ENCODE results near the gene IL1F10. TPM values are rescaled to one million over a fixed set of nuclear protein-coding genes. Genes with fewer than 3 reads are reported as not detected.

Gene IL1F10
- total RNA-seq, 6 donors from 2014 or later = not detected

DNA sequence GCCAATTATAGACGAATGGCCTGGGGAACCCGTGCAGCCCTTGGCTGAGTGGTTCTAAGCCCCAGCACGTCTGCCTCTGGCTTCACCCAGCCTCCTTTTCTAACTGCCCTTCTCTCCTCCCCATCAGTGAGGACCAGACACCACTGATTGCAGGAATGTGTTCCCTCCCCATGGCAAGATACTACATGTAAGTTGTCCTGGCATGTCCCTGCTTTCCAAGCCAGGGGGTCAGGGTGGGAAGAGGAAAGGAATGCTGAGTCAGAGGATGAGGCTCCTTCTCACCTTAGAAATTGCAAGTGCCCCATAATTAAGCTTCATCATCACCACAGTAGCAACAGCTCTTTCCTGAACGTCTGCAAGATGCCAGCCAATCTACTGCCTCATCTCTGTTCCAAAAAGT is 4.8 kb downstream of the IL1F10 start:
- ATAC-seq (ENCODE audit: low FRiP score in 2 of 2) (no peak), DNase-seq (no peak)
- TF ChIP-seq, protein P1, sequence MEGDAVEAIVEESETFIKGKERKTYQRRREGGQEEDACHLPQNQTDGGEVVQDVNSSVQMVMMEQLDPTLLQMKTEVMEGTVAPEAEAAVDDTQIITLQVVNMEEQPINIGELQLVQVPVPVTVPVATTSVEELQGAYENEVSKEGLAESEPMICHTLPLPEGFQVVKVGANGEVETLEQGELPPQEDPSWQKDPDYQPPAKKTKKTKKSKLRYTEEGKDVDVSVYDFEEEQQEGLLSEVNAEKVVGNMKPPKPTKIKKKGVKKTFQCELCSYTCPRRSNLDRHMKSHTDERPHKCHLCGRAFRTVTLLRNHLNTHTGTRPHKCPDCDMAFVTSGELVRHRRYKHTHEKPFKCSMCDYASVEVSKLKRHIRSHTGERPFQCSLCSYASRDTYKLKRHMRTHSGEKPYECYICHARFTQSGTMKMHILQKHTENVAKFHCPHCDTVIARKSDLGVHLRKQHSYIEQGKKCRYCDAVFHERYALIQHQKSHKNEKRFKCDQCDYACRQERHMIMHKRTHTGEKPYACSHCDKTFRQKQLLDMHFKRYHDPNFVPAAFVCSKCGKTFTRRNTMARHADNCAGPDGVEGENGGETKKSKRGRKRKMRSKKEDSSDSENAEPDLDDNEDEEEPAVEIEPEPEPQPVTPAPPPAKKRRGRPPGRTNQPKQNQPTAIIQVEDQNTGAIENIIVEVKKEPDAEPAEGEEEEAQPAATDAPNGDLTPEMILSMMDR (IDR thresholded peaks at IDR 0.05) = no peak
- TF ChIP-seq EP300 (IDR thresholded peaks at IDR 0.05) (no peak), POLR2AphosphoS5 (IDR thresholded peaks at IDR 0.05) (no peak), POLR2A (IDR thresholded peaks at IDR 0.05) (no peak)
- no peaks in the 10 kb centered on the region for H3K36me3 ChIP-seq
- no peak overlapping the region for H3K27ac ChIP-seq
- H3K9me3 ChIP-seq = no peaks in the 10 kb centered on the region
- H3K4me3 ChIP-seq = no peak overlapping the region
- H3K27me3 ChIP-seq = no peaks in the 10 kb centered on the region
- WGBS, 2 donors = 49 to 73% methylated on average over 2 to 4 of the region's 4 CpGs
- peaks cover 0 to under 1% (median 0%) of the 10 kb centered on the region in 4 donors for H3K4me1 ChIP-seq

DNA sequence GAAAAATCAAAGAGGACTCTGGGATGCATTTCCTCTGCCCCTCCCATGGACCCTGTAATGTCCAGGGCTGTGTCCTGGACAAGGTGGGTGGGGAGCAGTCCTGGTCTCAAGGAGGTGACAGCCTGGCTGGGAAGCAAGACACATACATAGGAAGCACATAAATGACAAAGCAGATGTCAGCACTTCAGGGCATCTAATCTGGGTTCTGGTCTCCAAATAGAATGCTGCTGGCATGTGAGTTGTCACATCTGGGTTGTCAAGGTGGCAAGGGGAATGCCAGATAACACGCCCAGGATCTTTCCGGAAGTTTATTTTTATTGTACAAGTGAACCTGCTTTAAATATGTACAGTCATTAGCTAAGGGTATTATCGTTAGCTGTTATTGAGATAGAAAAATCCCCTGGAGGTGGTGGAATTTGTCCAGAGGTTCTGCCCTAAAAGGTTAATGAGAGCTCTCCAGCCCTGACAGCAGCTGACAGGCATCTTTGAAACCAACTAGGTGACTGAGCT is 5.6 kb downstream of the IL1F10 start:
- DNase-seq (no peak), ATAC-seq (ENCODE audit: low FRiP score in 2 of 2) (no peak)
- 26 to 35% methylated on average over 3 of the region's 3 CpGs for WGBS, 2 donors
- H3K4me3 ChIP-seq = no peak overlapping the region
- no peak for TF ChIP-seq EP300 (IDR thresholded peaks at IDR 0.05)
- TF ChIP-seq POLR2A (IDR thresholded peaks at IDR 0.05) = no peak
- TF ChIP-seq POLR2AphosphoS5 (IDR thresholded peaks at IDR 0.05) = no peak
- TF ChIP-seq, protein P1 (IDR thresholded peaks at IDR 0.05) = no peak
- no peak overlapping the region for H3K27ac ChIP-seq
- no peaks in the 10 kb centered on the region for H3K36me3 ChIP-seq
- no peaks in the 10 kb centered on the region for H3K27me3 ChIP-seq
- H3K4me1 ChIP-seq = peaks cover 0 to 5% (median 2%) of the 10 kb centered on the region in 4 donors
- no peaks in the 10 kb centered on the region for H3K9me3 ChIP-seq

DNA sequence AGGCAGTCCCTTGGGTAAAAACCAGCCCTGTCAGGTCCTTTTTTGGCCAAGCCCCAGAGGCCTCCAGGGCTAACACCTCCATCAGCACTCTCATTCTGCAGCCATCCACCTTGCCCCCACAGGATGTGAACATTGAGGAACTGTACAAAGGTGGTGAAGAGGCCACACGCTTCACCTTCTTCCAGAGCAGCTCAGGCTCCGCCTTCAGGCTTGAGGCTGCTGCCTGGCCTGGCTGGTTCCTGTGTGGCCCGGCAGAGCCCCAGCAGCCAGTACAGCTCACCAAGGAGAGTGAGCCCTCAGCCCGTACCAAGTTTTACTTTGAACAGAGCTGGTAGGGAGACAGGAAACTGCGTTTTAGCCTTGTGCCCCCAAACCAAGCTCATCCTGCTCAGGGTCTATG is 7.3 kb downstream of the IL1F10 start:
- TF ChIP-seq POLR2A (IDR thresholded peaks at IDR 0.05) (no peak), POLR2AphosphoS5 (IDR thresholded peaks at IDR 0.05) (no peak), EP300 (IDR thresholded peaks at IDR 0.05) (no peak)
- TF ChIP-seq, protein P1 (IDR thresholded peaks at IDR 0.05) = no peak
- no peak for ATAC-seq (ENCODE audit: low FRiP score in 2 of 2)
- H3K27me3 ChIP-seq = no peaks in the 10 kb centered on the region
- WGBS, 2 donors = 62 to 96% methylated on average over 4 to 5 of the region's 5 CpGs
- no peaks in the 10 kb centered on the region for H3K36me3 ChIP-seq
- no peak overlapping the region for H3K4me3 ChIP-seq
- peaks cover 0 to 8% (median 6%) of the 10 kb centered on the region in 4 donors for H3K4me1 ChIP-seq
- peak in 1 of 2 donors; percentile 42 for DNase-seq
- H3K27ac ChIP-seq = no peak overlapping the region
- H3K9me3 ChIP-seq = no peaks in the 10 kb centered on the region

DNA sequence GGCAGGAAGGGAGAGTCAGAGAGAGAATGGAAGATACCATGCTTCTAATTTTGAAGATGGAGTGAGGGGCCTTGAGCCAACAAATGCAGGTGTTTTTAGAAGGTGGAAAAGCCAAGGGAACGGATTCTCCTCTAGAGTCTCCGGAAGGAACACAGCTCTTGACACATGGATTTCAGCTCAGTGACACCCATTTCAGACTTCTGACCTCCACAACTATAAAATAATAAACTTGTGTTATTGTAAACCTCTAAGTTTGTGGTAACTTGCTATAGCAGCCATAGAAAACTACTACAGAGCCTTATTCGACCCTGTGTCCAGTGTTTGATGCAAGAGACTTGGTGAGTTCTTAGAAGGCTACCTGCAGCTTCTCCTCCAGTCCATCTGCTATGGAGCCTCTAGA is 7.8 kb downstream of the IL1F10 start:
- H3K4me3 ChIP-seq = no peak overlapping the region
- 88% methylated on average over 3 of the region's 3 CpGs for WGBS, 2 donors
- ATAC-seq (ENCODE audit: low FRiP score in 2 of 2) (no peak), DNase-seq (no peak)
- H3K27me3 ChIP-seq = no peaks in the 10 kb centered on the region
- TF ChIP-seq POLR2A (IDR thresholded peaks at IDR 0.05) = no peak
- no peak for TF ChIP-seq EP300 (IDR thresholded peaks at IDR 0.05)
- TF ChIP-seq, protein P1 (IDR thresholded peaks at IDR 0.05) = no peak
- TF ChIP-seq POLR2AphosphoS5 (IDR thresholded peaks at IDR 0.05) = no peak
- no peak overlapping the region for H3K27ac ChIP-seq
- peaks cover 0 to 8% (median 6%) of the 10 kb centered on the region in 4 donors for H3K4me1 ChIP-seq
- H3K36me3 ChIP-seq = no peaks in the 10 kb centered on the region
- no peaks in the 10 kb centered on the region for H3K9me3 ChIP-seq
